Skin epidermis (tissue), 12 donors: ENCODE results near the gene ACADM.
"Not testable (repeated sequence)": the region's sequence is repeated elsewhere in the genome, so short reads cannot be mapped to it uniquely, and the experiment has no call there.

Experiments used
- H3K27ac ChIP-seq, 21 experiments: fragments of 200-600 bp; sonication (generic) in 11 of 21; one replicate each; pipeline ENCODE4 v1.5.0; 2020; ENCODE audit warnings: mild to moderate bottlenecking in 3 of 21, inconsistent platforms in 2 of 21, moderate library complexity in 2 of 21
- H3K4me3 ChIP-seq, 7 experiments: fragments of 200-600 bp; sonication (generic) in 2 of 7; one replicate each; pipeline ENCODE4 v1.5.0; 2020; ENCODE audit warnings: inconsistent platforms in 2 of 7, mild to moderate bottlenecking in 2 of 7, moderate library complexity in 1 of 7

The ACADM gene

DNA sequence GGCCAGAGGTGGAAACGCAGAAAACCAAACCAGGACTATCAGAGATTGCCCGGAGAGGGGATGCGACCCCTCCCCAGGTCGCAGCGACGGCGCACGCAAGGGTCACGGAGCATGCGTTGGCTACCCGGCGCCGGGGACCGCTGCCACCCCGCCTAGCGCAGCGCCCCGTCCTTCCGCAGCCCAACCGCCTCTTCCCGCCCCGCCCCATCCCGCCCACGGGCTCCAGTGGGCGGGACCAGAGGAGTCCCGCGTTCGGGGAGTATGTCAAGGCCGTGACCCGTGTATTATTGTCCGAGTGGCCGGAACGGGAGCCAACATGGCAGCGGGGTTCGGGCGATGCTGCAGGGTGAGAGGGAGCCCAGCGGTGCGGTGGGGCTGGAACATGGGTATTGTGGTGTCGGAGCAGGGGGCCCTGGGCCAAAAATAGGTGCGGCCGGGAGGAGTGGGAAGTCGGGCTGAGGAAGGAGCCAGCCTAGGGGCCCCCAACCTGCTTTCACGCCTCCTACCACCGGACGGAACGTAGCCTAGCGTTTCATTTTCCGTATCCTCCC is at the start of gene ACADM:
Gene ACADM (plus strand): TSS at position 238 of the 551 bp plus-strand sequence. CDS start 79 bp downstream, at position 317.
- peak within 1 kb of the TSS; percentile 59 to 86 (median 79) for H3K4me3 ChIP-seq

DNA sequence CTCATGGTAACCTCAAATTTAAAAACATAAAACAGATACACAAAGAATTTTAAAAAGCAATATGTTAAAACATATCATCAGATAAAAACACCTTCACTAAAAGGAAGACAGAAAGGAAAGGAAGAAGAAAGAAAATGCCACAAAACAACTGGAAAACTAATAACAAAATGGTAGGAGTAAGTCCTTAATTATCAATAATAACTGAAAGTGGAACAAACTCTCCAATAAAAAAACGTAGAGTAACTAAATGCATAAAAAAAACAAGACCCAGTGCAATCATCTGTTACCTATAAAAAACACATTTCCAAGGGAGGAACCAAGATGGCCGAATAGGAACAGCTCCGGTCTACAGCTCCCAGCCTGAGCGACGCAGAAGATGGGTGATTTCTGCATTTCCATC is 47.1 kb upstream of the ACADM start:
- H3K4me3 ChIP-seq: no peak overlapping the region
- H3K27ac ChIP-seq: no peak overlapping the region

More for the DNA sequence above, at the start of gene ACADM:
- H3K27ac ChIP-seq: peak within 1 kb of the TSS; percentile 66 to 98 (median 91)

DNA sequence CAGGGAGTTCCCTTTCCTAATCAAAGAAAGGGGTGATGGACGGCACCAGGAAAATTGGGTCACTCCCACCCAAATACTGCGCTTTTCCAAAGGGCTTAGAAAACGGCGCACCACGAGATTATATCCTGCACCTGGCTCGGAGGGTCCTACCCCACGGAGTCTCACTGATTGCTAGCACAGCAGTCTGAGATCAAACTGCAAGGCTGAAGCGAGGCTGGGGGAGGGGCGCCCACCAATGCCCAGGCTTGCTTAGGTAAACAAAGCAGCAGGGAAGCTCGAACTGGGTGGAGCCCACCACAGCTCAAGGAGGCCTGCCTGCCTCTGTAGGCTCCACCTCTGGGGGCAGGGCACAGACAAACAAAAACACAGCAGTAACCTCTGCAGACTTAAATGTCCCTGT is 46.5 kb upstream of the ACADM start:
- H3K4me3 ChIP-seq, H3K27ac ChIP-seq: not testable (repeated sequence)

DNA sequence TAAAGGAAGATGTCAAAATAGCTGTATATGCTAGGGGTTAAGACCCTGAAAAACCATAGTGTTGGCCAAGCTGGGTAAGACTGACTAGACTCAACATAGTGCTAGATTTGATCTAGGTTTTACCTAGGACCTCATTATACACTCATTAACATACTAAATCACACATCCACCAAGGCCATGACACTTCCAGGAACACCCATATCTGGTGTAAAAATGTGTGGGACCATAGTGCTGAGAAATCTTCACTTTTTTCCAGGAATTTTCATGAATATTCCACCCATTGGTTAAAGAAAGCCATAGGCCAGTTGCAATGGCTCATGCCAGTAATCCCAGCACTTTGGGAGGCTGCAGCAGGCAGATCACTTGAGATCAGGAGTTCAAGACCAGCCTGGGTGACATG is 34.0 kb upstream of the ACADM start:
- Histone ChIP-seq H3K4me3 (no peak overlapping the region), H3K27ac (no peak overlapping the region)

DNA sequence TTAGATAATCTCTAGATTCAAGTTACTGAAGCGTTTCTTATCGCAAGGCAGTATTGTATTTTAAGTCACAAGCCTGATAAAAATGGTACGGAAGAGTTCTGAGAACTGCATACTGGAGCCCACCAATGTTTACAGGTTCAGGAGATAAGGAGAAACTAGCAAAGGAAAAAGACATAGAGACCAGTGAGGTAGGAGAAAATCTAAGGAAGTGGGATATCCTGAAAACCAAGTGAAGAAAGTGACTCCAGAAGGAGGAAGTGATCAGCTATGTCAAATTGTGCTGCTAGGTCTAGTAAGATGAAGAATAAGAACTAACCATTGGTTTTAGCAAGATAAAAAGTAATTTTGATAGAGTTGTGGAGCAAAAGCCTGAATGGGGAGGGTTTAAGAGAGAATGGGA is 31.0 kb upstream of the ACADM start:
- no peak overlapping the region for H3K4me3 ChIP-seq
- H3K27ac ChIP-seq: no peak overlapping the region

DNA sequence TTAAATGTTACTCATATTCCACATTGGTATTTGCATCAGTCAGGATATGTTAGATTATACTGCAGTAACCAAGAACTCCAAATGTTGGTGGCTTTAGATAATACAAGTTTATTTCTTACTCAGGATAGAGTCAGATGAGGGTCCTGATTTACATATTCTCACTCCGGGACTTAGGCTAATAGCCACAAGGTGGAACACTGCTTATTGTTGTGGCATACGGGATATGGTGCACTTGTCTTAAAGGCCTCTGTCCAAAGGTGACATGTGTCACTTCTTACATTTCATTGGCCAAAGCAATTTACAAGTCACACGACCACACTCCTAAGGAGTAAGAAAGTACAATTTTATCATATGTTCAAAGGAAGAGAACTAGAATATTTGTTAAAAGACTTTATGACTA is 28.5 kb upstream of the ACADM start:
- Histone ChIP-seq H3K27ac (no peak overlapping the region), H3K4me3 (no peak overlapping the region)

DNA sequence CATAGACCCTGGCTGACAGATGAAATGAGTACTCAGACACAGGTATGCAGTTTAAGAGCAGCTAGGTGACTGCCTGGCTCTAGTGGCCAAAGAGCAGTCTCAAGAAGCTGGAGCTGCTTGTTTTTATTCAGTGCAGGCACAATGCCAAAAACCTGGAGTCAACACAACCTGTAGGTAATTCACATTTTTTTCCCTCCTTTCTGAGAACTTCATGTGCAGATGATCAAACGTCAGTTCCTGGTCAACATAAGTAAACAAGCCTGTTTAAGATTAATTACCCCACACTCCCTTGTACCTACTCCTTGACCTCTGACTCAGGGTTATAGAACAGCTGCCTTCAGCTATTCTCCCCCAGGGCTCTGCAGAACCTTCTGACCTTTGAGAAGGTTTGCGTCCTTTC is 17.3 kb upstream of the ACADM start:
- Histone ChIP-seq H3K27ac (no peak overlapping the region), H3K4me3 (no peak overlapping the region)

DNA sequence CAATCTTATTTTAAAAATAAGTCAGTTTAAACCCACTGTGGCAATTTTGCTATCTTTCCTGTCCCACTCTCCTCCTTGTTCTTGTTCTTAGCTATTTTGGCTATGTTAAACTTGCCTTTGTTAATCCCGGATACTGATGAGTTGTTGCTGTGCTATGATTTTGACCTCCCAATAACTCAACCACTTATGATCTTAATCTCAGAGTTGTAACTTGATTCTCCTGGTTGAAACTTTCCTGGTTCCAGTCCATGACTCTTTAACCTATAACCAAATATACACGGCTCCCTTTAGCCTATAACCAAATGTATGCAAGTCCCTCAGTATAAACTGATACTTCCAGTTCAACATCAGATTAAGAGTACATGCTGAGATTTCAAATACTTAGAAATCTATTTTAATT is 15.6 kb upstream of the ACADM start:
- no peak overlapping the region for H3K4me3 ChIP-seq
- H3K27ac ChIP-seq: no peak overlapping the region

DNA sequence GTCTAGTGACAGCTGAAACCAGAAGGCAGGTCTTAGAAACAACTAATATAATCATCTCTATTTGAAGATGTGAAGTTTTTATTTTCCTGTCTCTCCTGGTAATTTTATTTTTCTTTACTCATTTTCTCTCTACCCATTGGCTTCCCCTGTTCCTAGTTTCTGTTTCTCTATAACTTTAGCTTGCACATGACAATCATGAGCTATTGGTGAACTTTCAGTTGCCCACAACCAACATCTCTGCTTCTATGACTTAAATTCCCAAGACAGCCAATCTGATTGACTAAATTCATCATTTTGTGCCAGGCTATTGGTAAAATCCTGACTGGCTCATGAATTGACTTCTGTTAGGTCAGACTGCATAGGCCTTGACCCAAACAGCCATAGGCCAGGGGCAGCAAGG is 13.7 kb upstream of the ACADM start:
- Histone ChIP-seq H3K27ac (no peak overlapping the region), H3K4me3 (no peak overlapping the region)

DNA sequence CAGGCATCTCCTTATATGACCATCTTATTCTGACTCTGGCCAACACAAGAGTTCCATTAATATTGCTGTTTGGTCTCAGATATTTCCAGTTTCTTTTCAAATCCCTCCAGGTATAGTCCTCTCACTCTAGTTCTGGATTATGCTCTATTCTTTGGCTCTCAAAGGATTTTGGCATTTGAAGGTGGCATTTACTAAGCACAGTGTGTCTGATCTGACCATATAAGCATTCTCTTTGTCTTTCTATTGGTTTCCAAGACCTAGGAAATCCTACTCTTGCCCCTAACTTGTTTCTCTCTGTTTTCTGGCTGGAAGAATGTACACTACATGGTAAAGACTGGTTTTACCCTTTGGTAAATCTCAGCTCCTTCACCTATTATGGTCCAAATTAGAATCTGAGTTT is 12.7 kb upstream of the ACADM start:
- Histone ChIP-seq H3K27ac (no peak overlapping the region), H3K4me3 (no peak overlapping the region)

DNA sequence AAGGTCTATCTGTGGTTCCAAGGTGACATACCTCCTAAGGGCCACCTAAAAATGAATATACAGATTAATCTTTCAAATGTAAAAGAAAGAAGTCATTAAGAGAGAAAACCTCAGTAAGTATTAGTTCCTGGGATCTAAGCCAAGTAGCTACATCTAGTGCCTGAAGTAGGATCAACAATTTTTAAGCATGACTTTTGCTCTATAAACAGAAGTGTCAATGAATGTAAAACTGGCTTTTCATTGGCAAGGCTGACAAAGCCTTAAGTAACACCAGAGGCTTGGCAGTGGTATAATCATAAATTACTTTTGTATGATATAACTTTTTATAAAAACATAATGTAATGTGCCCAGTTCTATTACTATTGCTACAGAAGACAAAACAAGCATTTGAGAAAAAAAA is 12.2 kb upstream of the ACADM start:
- H3K27ac ChIP-seq: no peak overlapping the region
- H3K4me3 ChIP-seq: no peak overlapping the region

DNA sequence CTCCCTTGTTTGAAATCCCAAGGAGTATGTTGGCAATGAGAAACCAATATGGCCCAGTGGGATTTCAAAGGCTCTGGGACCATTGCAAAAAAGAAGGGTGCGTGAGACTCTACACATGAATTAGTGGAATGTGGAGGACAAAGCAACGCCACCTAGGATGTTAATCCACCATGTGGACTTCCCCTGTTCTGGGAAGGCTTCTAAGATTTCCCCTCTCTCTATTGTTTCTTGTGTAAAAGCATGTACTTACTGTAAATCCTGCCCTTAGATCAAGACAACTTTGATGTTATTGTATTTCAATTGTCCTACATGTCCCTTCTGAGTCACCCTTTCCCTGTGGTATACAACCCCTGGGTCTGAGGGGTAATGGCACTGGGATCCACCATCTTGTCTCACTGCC is 4.7 kb upstream of the ACADM start:
- no peak overlapping the region for H3K27ac ChIP-seq
- H3K4me3 ChIP-seq: no peak overlapping the region

DNA sequence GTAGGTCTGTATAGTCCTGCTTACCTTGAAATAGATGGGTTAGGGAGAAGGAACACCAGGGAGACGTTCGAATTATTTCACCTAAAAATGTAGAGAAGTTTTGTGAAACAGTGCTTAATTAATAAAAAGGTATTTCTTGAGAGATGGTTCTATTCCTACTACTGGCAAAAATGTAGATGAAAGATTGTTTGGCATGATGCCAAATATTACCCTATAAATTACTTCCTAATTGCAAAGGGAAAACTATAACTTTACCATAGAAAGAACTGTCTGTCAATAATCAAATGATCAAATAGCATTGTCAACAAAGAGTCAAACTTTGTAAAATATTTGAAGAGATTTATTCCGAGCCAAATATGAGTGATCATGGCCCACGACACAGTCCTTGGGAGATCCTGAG is 4.2 kb upstream of the ACADM start:
- Histone ChIP-seq H3K27ac (no peak overlapping the region), H3K4me3 (no peak overlapping the region)

DNA sequence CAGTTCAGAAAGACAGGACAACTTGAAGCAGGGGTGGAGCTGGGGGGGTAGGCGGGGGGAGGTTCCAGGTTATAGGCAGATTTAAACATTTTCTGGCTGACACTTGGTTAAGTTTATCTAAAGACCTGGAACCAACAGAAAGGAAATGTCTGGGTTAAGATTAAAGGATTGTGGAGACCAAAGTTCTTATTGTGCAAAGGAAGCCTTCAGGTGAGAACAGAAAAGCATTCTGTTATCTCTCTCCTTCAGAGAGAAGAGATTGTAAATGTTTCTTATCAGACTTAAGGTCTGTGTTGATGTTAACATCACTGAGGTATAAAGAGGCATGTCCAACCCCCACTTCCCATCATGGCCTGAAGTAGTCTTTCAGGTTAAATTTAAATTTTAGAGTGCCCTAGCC is 3.7 kb upstream of the ACADM start:
- Histone ChIP-seq H3K4me3 (no peak overlapping the region), H3K27ac (no peak overlapping the region)

DNA sequence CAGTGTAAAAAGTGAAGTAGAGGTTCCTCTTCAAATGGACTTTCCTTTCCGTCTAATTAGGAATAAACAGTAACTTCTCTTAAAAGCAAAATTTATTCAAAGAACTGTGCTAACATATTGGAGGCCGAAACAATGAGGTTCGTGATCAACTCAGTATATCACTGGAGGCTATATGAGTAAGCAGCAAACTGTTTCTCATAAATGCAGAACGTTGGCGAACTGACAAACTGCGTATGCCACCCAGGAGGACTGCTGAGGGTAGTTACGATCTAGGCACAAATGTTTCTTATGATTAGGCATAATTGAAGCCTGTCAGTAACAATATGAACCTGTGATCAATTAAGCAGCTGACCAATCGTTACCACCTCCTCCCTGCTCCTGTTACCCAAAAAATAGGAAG is 2.3 kb upstream of the ACADM start:
- peak overlapping the region in 8 of 21 experiments; percentile 7 to 95 (median 50) for H3K27ac ChIP-seq
- H3K4me3 ChIP-seq: not testable (repeated sequence)

DNA sequence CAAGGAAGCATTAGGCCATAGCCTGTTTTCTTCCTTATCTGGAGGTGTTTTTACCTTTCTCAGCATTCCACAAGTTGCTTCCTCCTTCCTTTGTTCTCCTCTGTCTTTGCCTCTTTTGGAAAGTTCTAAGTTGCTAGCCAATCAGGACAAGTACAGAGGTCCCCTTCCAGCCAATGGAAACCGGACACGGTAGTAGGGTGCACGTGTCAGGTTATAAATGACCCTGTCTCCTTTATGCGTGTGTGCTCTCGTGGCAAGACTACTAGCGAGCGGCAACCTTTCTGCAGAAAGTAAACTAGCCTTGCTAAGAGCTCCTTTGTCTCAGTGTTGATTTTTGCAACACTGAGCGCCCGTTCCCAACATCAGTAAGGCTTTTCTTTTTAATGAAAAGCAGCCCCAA is 1.5 kb upstream of the ACADM start:
- peak overlapping the region in 1 of 7 experiments; percentile 79 for H3K4me3 ChIP-seq
- H3K27ac ChIP-seq: peak overlapping the region in 7 of 21 experiments; percentile 7 to 95 (median 76)

DNA sequence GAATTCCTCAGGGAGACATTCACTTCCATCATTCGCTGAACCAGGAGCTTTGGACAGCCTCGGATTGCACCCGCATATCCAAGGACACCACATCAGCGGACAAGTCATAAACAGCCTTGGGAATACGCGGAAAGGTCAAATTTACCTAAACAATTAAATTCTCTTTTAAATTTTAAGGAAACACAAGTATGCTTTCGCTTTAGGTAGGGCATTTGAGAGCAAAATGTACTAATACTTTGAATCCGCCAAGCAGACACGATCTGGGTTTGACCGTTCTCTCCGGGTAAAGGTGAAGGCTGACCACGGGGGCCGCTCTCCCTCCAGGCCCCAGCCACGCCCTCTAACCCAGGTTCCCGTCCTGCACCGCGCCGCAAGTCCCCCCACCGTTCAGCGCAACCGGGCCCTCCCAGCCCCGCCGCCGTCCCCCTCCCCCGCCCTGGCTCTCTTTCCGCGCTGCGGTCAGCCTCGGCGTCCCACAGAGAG is 479 bp upstream of the ACADM start:
- H3K27ac ChIP-seq: peak overlapping the region; percentile 66 to 98 (median 91)
- H3K4me3 ChIP-seq: peak overlapping the region; percentile 59 to 86 (median 79)

DNA sequence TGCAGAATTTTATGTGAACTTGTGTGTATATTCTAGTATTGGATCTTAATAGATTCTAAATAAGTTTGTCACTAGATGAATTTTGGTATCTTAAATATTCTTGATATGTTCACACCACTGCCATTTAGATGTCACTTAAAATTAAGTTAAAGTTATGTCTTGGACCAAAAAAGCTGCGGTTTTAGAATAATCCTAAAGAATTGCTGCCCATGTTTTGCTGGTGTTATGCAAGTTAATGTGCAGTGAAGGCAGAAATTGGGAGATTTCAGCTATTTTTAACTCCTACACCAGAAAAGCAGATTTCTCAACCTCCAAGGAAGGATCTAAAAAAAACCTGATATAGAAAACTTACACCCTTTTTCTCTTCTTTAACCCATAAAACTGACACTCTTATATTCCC is 757 bp downstream of the ACADM start:
- H3K4me3 ChIP-seq: peak overlapping the region; percentile 59 to 86 (median 79)
- H3K27ac ChIP-seq: peak overlapping the region in 18 of 21 experiments; percentile 74 to 98 (median 91)

DNA sequence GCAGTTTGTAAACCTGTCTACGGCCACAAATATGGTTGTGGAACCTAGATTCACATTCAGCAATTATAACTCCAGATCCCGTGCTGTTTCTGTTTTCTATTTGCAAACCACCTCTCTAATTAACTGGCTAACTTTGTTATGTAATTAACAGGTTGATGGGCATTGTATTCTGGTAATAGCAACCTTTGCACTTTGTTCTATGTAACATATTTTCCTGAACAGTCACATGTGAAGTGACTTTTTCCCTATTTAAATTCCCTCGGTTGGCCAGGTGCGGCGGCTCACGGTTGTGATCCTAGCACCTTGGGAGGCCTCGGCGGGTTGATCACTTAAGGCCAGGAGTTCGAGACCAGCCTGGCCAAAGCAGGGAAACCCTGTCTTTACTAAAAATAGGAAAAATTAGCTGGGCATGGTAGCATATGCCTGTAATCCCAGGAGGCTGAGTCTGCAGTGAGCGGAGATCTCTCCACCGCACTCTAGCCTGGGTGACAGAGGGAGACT is 1.4 kb downstream of the ACADM start:
- peak overlapping the region in 11 of 21 experiments; percentile 8 to 98 (median 91) for H3K27ac ChIP-seq

DNA sequence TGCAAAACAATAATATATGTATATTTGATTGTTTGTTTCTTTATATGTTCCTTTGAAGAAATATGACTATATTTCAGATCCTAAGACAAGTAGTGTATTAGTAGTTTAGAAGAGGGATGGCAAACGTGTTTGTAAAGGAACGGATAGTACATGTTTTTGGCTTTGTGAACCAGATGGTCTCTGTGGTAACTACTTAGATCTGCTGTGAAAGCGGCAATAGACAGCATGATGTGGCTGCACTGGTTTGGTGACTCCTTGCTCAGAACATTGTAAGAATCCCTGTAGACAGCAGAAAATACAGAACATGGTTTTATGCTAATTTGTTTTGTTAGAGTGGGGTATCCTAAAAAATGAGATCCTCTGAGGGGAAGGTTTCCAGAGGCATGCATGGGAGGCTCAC is 3.1 kb downstream of the ACADM start:
- peak overlapping the region in 1 of 21 experiments; percentile 19 for H3K27ac ChIP-seq

More for the DNA sequence above, 1.4 kb downstream of the ACADM start:
- H3K4me3 ChIP-seq: peak overlapping the region in 3 of 7 experiments; percentile 66 to 86 (median 79)

DNA sequence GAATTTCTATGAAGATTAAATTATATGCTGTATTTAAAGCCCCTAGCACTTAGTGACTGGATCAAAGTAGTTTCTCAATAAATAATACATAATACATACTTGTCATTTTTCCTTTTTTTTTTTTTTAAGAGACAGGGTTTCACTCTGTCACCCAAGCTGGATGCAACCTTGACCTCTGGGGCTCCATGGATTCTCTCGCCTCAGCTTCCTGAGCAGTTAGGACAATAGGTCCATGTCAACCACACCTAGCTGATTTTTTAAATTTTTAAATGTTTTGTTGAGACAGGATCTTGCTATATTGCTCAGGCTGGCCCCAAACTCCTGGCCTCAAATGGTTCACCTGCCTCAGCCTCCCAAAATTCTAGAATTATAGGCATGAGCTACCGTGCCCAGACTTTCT is 5.9 kb downstream of the ACADM start:
- Histone ChIP-seq H3K4me3 (no peak overlapping the region), H3K27ac (no peak overlapping the region)

More for the DNA sequence above, 3.1 kb downstream of the ACADM start:
- no peak overlapping the region for H3K4me3 ChIP-seq

DNA sequence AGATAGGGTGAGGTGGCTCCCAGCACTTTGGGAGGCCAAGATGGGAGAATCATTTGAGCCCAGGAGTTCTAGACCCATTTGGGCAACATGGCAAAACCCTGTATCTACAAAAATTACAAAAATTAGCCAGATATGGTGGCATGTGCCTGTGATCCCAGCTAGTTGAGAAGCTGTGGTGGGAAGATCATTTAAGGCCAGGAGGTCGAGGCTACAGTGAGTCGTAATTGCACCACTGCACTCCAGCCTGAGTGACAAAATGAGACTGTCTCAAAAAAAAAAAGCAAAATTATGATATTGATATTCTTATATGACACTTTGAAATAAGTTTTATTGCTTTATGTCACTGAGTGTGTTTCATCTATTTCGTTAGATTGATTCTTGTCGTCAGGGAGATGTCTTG is 7.4 kb downstream of the ACADM start:
- Histone ChIP-seq H3K27ac (no peak overlapping the region), H3K4me3 (no peak overlapping the region)
